ENCODE measurements around the gene PRPF31. TPM values are rescaled to one million over a fixed set of nuclear protein-coding genes. Genes with fewer than 3 reads are reported as not detected.
"Not testable (repeated sequence)": the region's sequence is repeated elsewhere in the genome, so short reads cannot be mapped to it uniquely, and the experiment has no call there.

Gene PRPF31
- polyA plus RNA-seq, 1 donor: 48.6 TPM

- Histone ChIP-seq H3K27ac (ENCODE audit: low read length) (no peak overlapping the region), H3K4me1 (ENCODE audit: control insufficient read depth, insufficient read depth, low read length) (peaks cover 40% of the 10 kb centered on the region), H3K36me3 (ENCODE audit: control insufficient read depth, insufficient read depth, low read length) (peaks cover 23% of the 10 kb centered on the region), H3K27me3 (ENCODE audit: control insufficient read depth, insufficient read depth, low read length) (no peaks in the 10 kb centered on the region), H3K9me3 (ENCODE audit: control insufficient read depth, low read depth, low read length) (peaks cover 3% of the 10 kb centered on the region), H3K4me3 (ENCODE audit: low read length) (peak overlapping the region; percentile 47)
- WGBS (ENCODE audit: insufficient coverage, low lambda C conversion rate): no CpG with 5 or more reads among the region's 13 CpGs
- DNase-seq: peak in 1 of 2 donors; percentile 26
Measured at GRCh38 chr19:54160854-54161253, 45.3 kb downstream of the PRPF31 start.

- no peaks in the 10 kb centered on the region for H3K27me3 ChIP-seq (ENCODE audit: control insufficient read depth, insufficient read depth, low read length)
- no CpG with 5 or more reads among the region's 35 CpGs for WGBS (ENCODE audit: insufficient coverage, low lambda C conversion rate)
- H3K27ac ChIP-seq (ENCODE audit: low read length): peak overlapping the region; percentile 87
- H3K4me3 ChIP-seq (ENCODE audit: low read length): peak overlapping the region; percentile 40
- peaks cover 40% of the 10 kb centered on the region for H3K4me1 ChIP-seq (ENCODE audit: control insufficient read depth, insufficient read depth, low read length)
- H3K36me3 ChIP-seq (ENCODE audit: control insufficient read depth, insufficient read depth, low read length): peaks cover 9% of the 10 kb centered on the region
- peak; percentile 81 to 92 for DNase-seq
- H3K9me3 ChIP-seq (ENCODE audit: control insufficient read depth, low read depth, low read length): peaks cover 3% of the 10 kb centered on the region
Measured at GRCh38 chr19:54162241-54162805, 46.8 kb downstream of the PRPF31 start.

GRCh38 chr19:54162884-54163283 is 47.3 kb downstream of the PRPF31 start:
- no CpG with 5 or more reads among the region's 14 CpGs for WGBS (ENCODE audit: insufficient coverage, low lambda C conversion rate)
- DNase-seq: no peak
- peaks cover 40% of the 10 kb centered on the region for H3K4me1 ChIP-seq (ENCODE audit: control insufficient read depth, insufficient read depth, low read length)
- H3K4me3 ChIP-seq (ENCODE audit: low read length): peak overlapping the region; percentile 40
- peaks cover 3% of the 10 kb centered on the region for H3K9me3 ChIP-seq (ENCODE audit: control insufficient read depth, low read depth, low read length)
- H3K27me3 ChIP-seq (ENCODE audit: control insufficient read depth, insufficient read depth, low read length): no peaks in the 10 kb centered on the region
- H3K36me3 ChIP-seq (ENCODE audit: control insufficient read depth, insufficient read depth, low read length): peaks cover 5% of the 10 kb centered on the region
- H3K27ac ChIP-seq (ENCODE audit: low read length): peak overlapping the region; percentile 87

- DNase-seq: peak in 1 of 2 donors; percentile 78
- H3K4me1 ChIP-seq (ENCODE audit: control insufficient read depth, insufficient read depth, low read length): peaks cover 38% of the 10 kb centered on the region
- H3K36me3 ChIP-seq (ENCODE audit: control insufficient read depth, insufficient read depth, low read length): no peaks in the 10 kb centered on the region
- H3K4me3 ChIP-seq (ENCODE audit: low read length): no peak overlapping the region
- no peaks in the 10 kb centered on the region for H3K27me3 ChIP-seq (ENCODE audit: control insufficient read depth, insufficient read depth, low read length)
- H3K9me3 ChIP-seq (ENCODE audit: control insufficient read depth, low read depth, low read length): peaks cover 3% of the 10 kb centered on the region
- no CpG with 5 or more reads among the region's 37 CpGs for WGBS (ENCODE audit: insufficient coverage, low lambda C conversion rate)
- no peak overlapping the region for H3K27ac ChIP-seq (ENCODE audit: low read length)
Measured at GRCh38 chr19:54164369-54165068, 49.0 kb downstream of the PRPF31 start.

GRCh38 chr19:54165222-54165621 is 49.7 kb downstream of the PRPF31 start:
- no peak for DNase-seq
- WGBS (ENCODE audit: insufficient coverage, low lambda C conversion rate): no CpG with 5 or more reads among the region's 25 CpGs

GRCh38 chr19:54168174-54168917 is 52.8 kb downstream of the PRPF31 start:
- no CpG with 5 or more reads among the region's 25 CpGs for WGBS (ENCODE audit: insufficient coverage, low lambda C conversion rate)
- no peaks in the 10 kb centered on the region for H3K27me3 ChIP-seq (ENCODE audit: control insufficient read depth, insufficient read depth, low read length)
- no peak overlapping the region for H3K4me3 ChIP-seq (ENCODE audit: low read length)

More at GRCh38 chr19:54165222-54165621, 49.7 kb downstream of the PRPF31 start:
- H3K4me3 ChIP-seq (ENCODE audit: low read length): no peak overlapping the region
- H3K27me3 ChIP-seq (ENCODE audit: control insufficient read depth, insufficient read depth, low read length): no peaks in the 10 kb centered on the region
- H3K9me3 ChIP-seq (ENCODE audit: control insufficient read depth, low read depth, low read length): peaks cover 3% of the 10 kb centered on the region
- no peak overlapping the region for H3K27ac ChIP-seq (ENCODE audit: low read length)
- H3K36me3 ChIP-seq (ENCODE audit: control insufficient read depth, insufficient read depth, low read length): no peaks in the 10 kb centered on the region
- peaks cover 36% of the 10 kb centered on the region for H3K4me1 ChIP-seq (ENCODE audit: control insufficient read depth, insufficient read depth, low read length)

GRCh38 chr19:54169149-54169740 is 53.7 kb downstream of the PRPF31 start:
- no CpG with 5 or more reads among the region's 21 CpGs for WGBS (ENCODE audit: insufficient coverage, low lambda C conversion rate)
- no peaks in the 10 kb centered on the region for H3K27me3 ChIP-seq (ENCODE audit: control insufficient read depth, insufficient read depth, low read length)
- H3K4me3 ChIP-seq (ENCODE audit: low read length): no peak overlapping the region
- peaks cover 13% of the 10 kb centered on the region for H3K4me1 ChIP-seq (ENCODE audit: control insufficient read depth, insufficient read depth, low read length)
- no peak for DNase-seq
- H3K36me3 ChIP-seq (ENCODE audit: control insufficient read depth, insufficient read depth, low read length): peaks cover 3% of the 10 kb centered on the region
- H3K27ac ChIP-seq (ENCODE audit: low read length): no peak overlapping the region
- H3K9me3 ChIP-seq (ENCODE audit: control insufficient read depth, low read depth, low read length): peaks cover 5% of the 10 kb centered on the region

More at GRCh38 chr19:54168174-54168917, 52.8 kb downstream of the PRPF31 start:
- no peak overlapping the region for H3K27ac ChIP-seq (ENCODE audit: low read length)
- DNase-seq: peak; percentile 85 to 89
- peaks cover 3% of the 10 kb centered on the region for H3K9me3 ChIP-seq (ENCODE audit: control insufficient read depth, low read depth, low read length)
- H3K4me1 ChIP-seq (ENCODE audit: control insufficient read depth, insufficient read depth, low read length): peaks cover 15% of the 10 kb centered on the region
- peaks cover 3% of the 10 kb centered on the region for H3K36me3 ChIP-seq (ENCODE audit: control insufficient read depth, insufficient read depth, low read length)

- no CpG with 5 or more reads among the region's 23 CpGs for WGBS (ENCODE audit: insufficient coverage, low lambda C conversion rate)
- peaks cover 14% of the 10 kb centered on the region for H3K36me3 ChIP-seq (ENCODE audit: control insufficient read depth, insufficient read depth, low read length)
- H3K27me3 ChIP-seq (ENCODE audit: control insufficient read depth, insufficient read depth, low read length); DNase-seq; H3K4me1 ChIP-seq (ENCODE audit: control insufficient read depth, insufficient read depth, low read length); H3K9me3 ChIP-seq (ENCODE audit: control insufficient read depth, low read depth, low read length): not testable (repeated sequence)
- H3K27ac ChIP-seq (ENCODE audit: low read length): peak overlapping the region; percentile 96
- H3K4me3 ChIP-seq (ENCODE audit: low read length): peak overlapping the region; percentile 88
Measured at GRCh38 chr19:54171736-54172431, 56.3 kb downstream of the PRPF31 start.

GRCh38 chr19:54172471-54173358 is 57.2 kb downstream of the PRPF31 start, which contains the start of gene TMC4:
Gene TMC4 (minus strand): TSS chr19:54173160. CDS start chr19:54173117, 43 bp downstream.
- no CpG with 5 or more reads among the region's 13 CpGs for WGBS (ENCODE audit: insufficient coverage, low lambda C conversion rate)
- Histone ChIP-seq H3K4me1 (ENCODE audit: control insufficient read depth, insufficient read depth, low read length) (peaks cover 3% of the 10 kb centered on the region), H3K27me3 (ENCODE audit: control insufficient read depth, insufficient read depth, low read length) (no peaks in the 10 kb centered on the region), H3K27ac (ENCODE audit: low read length) (peak within 1 kb of the TSS; percentile 96), H3K4me3 (ENCODE audit: low read length) (peak within 1 kb of the TSS; percentile 88), H3K9me3 (ENCODE audit: control insufficient read depth, low read depth, low read length) (peaks cover 2% of the 10 kb centered on the region), H3K36me3 (ENCODE audit: control insufficient read depth, insufficient read depth, low read length) (peaks cover 14% of the 10 kb centered on the region)
- peak; percentile 91 to 94 for DNase-seq

All from large intestine (tissue), 3 donors.